A673 (cell line): ENCODE results near the gene TP53. TPM values are rescaled to one million over a fixed set of nuclear protein-coding genes. Genes with fewer than 3 reads are reported as not detected.

Experiments
- BruUV-seq: library from RNA; stranded (reverse); fragments of 400-500 nt; replicated peaks from 2 replicates; lab custom pipeline; 2021; lab: Mats Ljungman, UMichigan
- CTCF ChIA-PET: fragments of 300-600 bp; sonication (Branson Sonifier 250); formaldehyde crosslinking; loops from one replicate; lab custom pipeline; 2022; ENCODE audit warnings: antibody characterized with exemption; lab: Charles Lee
- POLR2A ChIA-PET: fragments of 300-600 bp; sonication (Branson Sonifier 250); formaldehyde crosslinking; loops from one replicate; lab custom pipeline; 2022; ENCODE audit warnings: antibody characterized with exemption; ENCODE audit not compliant: low non-redundant PET; lab: Charles Lee
- DNase-seq: peaks from one replicate; pipeline ENCODE4 v3.0.0-alpha.2; 2015; ENCODE audit warnings: low spot score
- H3K27ac ChIP-seq: fragments of 200-600 bp; sonication (generic); 2 replicates; pipeline ENCODE4 v1.5.1; 2016; ENCODE audit warnings: mixed run types, low read depth, mild to moderate bottlenecking, mixed read lengths, antibody characterized with exemption, low read length; ENCODE audit not compliant: poor library complexity, severe bottlenecking
- H3K27me3 ChIP-seq: fragments of 200-600 bp; sonication (generic); replicated peaks from 2 replicates; pipeline ENCODE4 v1.6.1; 2017; ENCODE audit warnings: mixed run types, low read depth, mild to moderate bottlenecking, mixed read lengths, antibody characterized with exemption, low read length; ENCODE audit not compliant: insufficient read depth, poor library complexity
- H3K36me3 ChIP-seq: fragments of 200-600 bp; sonication (generic); 2 replicates; pipeline ENCODE4 v1.6.1; 2016; ENCODE audit warnings: mixed run types, mild to moderate bottlenecking, mixed read lengths, antibody characterized with exemption, low read length; ENCODE audit not compliant: insufficient read depth, poor library complexity, severe bottlenecking
- H3K4me1 ChIP-seq: fragments of 200-600 bp; sonication (generic); 2 replicates; pipeline ENCODE4 v1.6.1; 2017; ENCODE audit warnings: mixed run types, mild to moderate bottlenecking, mixed read lengths, antibody characterized with exemption, low read length; ENCODE audit not compliant: insufficient read depth, poor library complexity, severe bottlenecking
- H3K4me3 ChIP-seq: fragments of 200-600 bp; sonication (generic); 2 replicates; pipeline ENCODE4 v1.5.1; 2016; ENCODE audit warnings: low read depth, mixed run types, mild to moderate bottlenecking, mixed read lengths, low read length; ENCODE audit not compliant: poor library complexity, severe bottlenecking
- H3K9me3 ChIP-seq: fragments of 200-600 bp; sonication (generic); 2 replicates; pipeline ENCODE4 v1.6.1; 2016; ENCODE audit warnings: mixed run types, low read depth, mild to moderate bottlenecking, mixed read lengths, antibody characterized with exemption, low read length; ENCODE audit not compliant: poor library complexity, severe bottlenecking
- EZH2 ChIP-seq: fragments of 200-600 bp; sonication (generic); IDR thresholded peaks from 2 replicates; pipeline ENCODE4 v1.6.1; 2017; ENCODE audit warnings: borderline replicate concordance, low read depth, mild to moderate bottlenecking, mixed read lengths, antibody characterized with exemption, low read length; ENCODE audit not compliant: poor library complexity, severe bottlenecking
- intact Hi-C: fragments of 100-400 bp; cut with micrococcal nuclease; formaldehyde crosslinking; loops from one replicate; pipeline ENCODE4 v1.10.0; 2022; ENCODE audit not compliant: unreplicated experiment
- total RNA-seq: library from RNA; stranded (reverse); gene quantifications from 2 replicates; pipeline ENCODE4 v1.2.3, GENCODE V29; 2021
- TF ChIP-seq, protein P1 (sequence below): fragments of 300-800, 200-600 bp; sonication (generic); conservative IDR thresholded peaks from 2 replicates; pipeline ENCODE4 v1.5.1; 2017; ENCODE audit warnings: low read depth, mild to moderate bottlenecking, antibody characterized with exemption, low read length, moderate library complexity, mixed read lengths

TP53 gene
- total RNA-seq, 1 experiment from 2014 or later: 34.8 TPM

DNA sequence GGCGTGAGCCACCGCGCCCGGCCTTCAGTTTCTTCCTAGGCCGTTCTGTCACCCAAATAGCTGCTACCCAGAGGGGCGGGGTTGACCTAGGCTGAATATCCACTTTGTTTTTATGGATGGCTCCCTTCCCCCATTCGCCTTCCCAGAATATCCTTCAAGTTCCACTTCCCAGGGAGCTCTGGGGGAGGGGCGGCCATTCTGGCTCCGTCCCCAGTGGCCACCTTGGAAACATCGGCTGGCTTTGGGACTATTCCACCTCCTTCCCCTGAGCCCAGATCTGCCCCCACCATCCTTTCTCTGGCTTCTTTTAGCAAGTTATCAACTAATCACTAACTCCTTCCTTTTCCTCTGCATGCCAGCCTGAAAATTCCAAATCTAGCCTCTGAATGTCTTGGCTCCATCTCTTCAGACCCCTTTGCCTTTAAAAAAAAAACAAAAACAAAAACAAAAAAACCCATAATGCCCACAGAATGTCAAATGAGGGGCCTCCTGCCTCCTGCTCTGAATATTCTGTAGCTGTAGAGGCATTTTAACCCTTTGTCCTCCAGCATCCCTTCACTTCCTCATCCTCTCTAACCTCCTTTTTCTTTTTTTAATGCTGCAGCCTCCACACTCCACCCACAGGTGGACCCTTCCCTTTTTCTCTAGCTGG lies 30.2 kb downstream of the TP53 start:
- POLR2A ChIA-PET: no interaction called here
- Histone ChIP-seq H3K36me3 (no peaks in the 10 kb centered on the region), H3K9me3 (no peaks in the 10 kb centered on the region), H3K4me1 (no peaks in the 10 kb centered on the region), H3K27me3 (peaks cover 7% of the 10 kb centered on the region), H3K4me3 (no peak overlapping the region), H3K27ac (no peak overlapping the region)
- no TSS peak for BruUV-seq
- CTCF ChIA-PET: interaction anchor here (1.4 kb wide), 1 partner anchor 332 kb away, joined by 3 read pairs; no protein-coding TSS in a partner anchor
- intact Hi-C loops: no loop called here
- no peak for DNase-seq
- no peak for TF ChIP-seq EZH2
- TF ChIP-seq, protein P1, sequence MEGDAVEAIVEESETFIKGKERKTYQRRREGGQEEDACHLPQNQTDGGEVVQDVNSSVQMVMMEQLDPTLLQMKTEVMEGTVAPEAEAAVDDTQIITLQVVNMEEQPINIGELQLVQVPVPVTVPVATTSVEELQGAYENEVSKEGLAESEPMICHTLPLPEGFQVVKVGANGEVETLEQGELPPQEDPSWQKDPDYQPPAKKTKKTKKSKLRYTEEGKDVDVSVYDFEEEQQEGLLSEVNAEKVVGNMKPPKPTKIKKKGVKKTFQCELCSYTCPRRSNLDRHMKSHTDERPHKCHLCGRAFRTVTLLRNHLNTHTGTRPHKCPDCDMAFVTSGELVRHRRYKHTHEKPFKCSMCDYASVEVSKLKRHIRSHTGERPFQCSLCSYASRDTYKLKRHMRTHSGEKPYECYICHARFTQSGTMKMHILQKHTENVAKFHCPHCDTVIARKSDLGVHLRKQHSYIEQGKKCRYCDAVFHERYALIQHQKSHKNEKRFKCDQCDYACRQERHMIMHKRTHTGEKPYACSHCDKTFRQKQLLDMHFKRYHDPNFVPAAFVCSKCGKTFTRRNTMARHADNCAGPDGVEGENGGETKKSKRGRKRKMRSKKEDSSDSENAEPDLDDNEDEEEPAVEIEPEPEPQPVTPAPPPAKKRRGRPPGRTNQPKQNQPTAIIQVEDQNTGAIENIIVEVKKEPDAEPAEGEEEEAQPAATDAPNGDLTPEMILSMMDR: no peak

DNA sequence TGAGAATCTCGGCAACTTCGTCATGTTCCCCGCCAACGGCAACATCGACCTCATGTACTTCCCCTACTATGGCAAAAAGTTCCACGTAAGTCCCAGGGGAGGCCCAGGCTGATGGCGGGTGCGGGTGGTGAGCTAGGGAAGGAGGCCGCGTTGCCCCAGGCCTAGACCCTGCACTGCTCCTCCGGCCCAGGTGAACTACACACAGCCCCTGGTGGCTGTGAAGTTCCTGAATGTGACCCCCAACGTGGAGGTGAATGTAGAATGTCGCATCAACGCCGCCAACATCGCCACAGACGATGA lies 31.8 kb downstream of the TP53 start:
- TF ChIP-seq, protein P1: no peak
- TF ChIP-seq EZH2: no peak
- ChIA-PET POLR2A (no interaction called here), CTCF (no interaction called here)
- intact Hi-C loops: no loop called here
- no peak for DNase-seq
- no TSS peak for BruUV-seq
- Histone ChIP-seq H3K9me3 (no peaks in the 10 kb centered on the region), H3K4me1 (no peaks in the 10 kb centered on the region), H3K36me3 (no peaks in the 10 kb centered on the region), H3K4me3 (no peak overlapping the region), H3K27me3 (peaks cover 14% of the 10 kb centered on the region), H3K27ac (no peak overlapping the region)

DNA sequence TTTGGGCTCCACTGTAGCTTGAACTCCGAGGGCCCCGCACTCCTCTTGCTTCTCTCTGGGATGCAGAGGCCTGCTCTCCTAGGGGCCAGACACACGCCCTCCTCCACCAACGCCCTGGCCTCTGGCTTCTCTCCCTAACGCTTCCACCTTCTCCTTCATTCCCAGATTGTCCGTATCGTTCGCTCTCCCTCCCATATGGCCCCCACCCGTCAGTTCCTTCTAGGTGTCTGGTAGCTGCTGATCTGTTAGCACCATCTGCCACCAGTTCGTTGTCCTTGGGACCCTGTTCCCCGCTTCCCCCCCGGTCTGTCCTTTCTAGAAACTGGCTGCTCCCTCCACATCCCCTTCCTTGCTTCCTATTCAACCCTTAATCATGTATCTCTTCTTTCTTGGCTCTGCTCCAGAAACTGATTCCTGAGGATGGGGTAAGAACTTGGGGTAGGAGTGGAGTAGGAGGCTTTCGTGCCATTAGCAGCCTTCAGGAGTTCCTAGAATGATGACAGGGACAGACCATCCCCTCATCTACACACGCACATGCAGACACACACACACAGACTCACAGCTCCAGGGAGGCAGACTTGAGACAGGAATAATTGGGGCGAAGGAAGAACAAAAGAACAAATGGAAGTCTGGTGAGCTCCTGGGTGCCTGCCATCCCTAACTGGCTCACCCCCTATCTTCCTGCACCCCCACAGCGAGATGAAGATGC lies 32.3 kb downstream of the TP53 start:
- ChIA-PET CTCF (no interaction called here), POLR2A (interaction anchor here (0.6 kb wide), 1 partner anchor 60 kb away, joined by 4 read pairs; no protein-coding TSS in a partner anchor)
- Histone ChIP-seq H3K27ac (no peak overlapping the region), H3K36me3 (no peaks in the 10 kb centered on the region), H3K4me1 (no peaks in the 10 kb centered on the region), H3K27me3 (peaks cover 14% of the 10 kb centered on the region), H3K9me3 (no peaks in the 10 kb centered on the region), H3K4me3 (no peak overlapping the region)
- intact Hi-C loops: no loop called here
- BruUV-seq: no TSS peak
- TF ChIP-seq EZH2: no peak
- peak; percentile 48 for DNase-seq
